ENCODE measurements around the gene OSBPL7.

Gene OSBPL7

GRCh38 chr17:47760409-47761140 is 61.0 kb downstream of the OSBPL7 start:
- DNase-seq (ENCODE audit: low spot score): no peak

GRCh38 chr17:47757386-47757785 is 64.2 kb downstream of the OSBPL7 start:
- no peak for DNase-seq (ENCODE audit: low spot score)

Data from COLO829 (cell line).